ENCODE measurements around the gene FAM114A1.

Gene FAM114A1

DNA sequence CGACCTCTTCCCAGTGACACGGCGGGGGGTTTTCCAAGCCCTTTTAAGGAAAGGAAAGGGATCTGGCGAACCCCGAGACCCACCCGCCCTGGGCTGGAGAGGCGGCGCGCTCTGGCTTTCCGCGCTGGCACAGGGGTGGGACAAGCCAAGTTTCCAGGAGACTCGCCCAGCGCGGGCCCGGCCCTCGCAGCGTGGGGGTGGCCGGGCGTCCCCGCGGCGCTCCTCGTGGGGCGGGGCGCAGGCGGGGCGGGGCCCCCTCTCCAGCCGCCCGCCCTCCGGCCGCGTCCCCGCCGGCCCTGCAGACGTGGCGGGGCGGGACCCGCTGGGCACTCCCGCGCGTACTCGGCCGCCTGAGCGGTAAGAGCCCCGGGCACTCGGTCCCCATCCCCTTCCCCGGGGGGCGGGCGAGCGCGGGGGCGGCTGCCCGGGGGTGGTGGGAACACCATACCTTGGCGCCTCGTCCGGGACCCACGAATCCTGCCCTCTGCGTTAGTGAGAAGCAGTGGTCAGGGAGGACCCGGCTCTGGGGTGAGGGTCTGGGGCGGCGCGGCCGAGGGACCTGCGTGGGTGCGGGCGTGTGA lies at the start of gene FAM114A1:
TSS of gene FAM114A1 (plus strand) at position 329 of the 581 bp plus-strand sequence. CDS start 10,273 bp downstream, outside the sequence.
- DNase-seq (ENCODE audit: low spot score), result peak; percentile 59

DNA sequence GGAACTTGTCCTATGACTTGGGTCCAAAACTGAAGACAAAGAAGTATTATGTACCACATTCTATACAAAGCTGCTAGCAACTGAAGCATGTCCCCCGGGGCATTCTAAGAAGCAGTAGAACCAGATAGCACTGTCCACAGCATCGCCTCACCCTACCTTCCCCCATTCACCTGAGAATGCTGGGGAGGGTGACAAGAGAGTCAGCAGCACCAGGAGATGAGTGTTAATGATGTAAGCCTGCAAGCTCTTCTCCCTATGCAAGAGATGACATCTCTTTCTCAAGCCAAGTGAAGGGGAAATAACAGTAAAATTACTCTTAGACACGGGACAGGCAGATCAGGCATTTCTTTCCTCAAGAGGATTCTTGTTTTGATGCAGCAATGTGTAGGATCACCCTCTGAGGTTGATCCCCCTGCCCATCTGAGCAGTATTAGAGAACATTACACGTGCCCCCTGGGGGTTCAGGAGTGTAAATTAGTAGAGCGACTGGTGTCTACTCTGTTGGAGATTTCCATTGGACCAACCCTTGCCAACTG lies 49.1 kb upstream of the FAM114A1 start:
- DNase-seq (ENCODE audit: low spot score), result no peak

DNA sequence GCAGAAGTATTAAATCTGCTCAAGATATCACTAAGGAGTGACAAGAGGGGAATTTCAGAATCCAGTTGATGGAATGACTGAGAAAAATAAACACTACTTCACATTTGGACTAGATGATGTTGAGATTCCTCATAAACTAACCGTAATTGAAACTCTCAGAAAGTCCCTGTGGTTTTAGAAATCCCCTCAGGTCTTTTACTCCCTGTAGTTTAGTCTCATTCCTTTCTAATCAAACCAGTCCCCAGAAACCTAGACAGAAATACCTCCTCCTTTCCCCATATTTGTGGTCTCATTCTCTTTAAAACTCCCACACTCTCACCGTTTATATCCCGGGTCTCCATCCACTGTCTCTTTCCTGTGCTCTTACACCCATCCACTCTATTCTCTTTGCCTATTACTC lies 48.0 kb upstream of the FAM114A1 start:
- no peak for DNase-seq (ENCODE audit: low spot score)

DNA sequence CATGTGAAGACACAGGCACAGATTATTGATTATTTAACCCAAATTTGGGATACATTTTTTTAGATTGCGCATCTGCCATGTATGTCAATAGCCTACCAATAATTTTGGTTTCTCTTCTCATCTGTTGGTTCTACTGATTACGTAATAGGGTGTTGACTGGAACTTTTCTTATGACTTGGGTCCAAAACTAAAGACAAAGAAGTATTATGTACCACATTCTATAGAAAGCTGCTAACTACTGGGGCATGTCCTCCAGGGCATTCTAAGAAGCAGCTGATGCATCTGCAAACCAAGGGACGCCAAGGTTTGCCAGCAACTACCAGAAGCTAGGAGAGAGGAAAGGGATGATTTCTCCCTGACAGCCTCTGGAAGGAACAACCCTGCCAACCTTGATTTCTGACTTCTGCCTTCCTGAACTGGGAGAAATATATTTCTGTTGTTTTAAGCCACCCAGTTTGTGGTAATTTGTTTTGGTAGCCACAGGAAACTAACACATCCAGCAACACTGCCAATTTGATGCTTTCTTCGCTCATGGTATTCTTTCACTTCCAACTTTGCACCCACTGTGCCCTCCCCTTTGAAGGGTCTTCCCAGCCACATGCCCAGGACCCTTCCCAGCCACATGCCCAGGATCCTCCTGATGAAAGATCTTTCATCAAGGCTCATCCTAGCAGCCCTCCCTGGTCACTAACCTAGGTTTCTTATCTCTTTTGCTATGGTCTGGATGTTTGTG lies 47.1 kb upstream of the FAM114A1 start:
- DNase-seq (ENCODE audit: low spot score), result no peak

DNA sequence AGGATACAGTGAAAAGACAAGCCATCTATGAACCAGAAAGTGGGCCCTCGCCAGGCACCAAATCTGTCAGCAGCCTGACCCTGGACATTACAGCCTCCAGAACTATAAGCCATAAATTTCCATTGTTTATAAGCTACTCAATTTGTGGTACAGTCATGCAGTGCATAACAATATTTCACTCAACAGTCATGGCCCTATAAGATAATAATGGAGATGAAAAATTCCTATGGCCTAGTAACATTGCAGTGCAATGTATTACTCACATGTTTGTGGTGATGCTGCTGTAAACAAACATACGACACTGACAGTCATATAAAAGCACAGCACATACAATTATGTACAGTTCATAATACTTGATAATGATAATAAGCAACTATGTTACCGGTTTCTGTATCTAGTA lies 45.9 kb upstream of the FAM114A1 start:
- DNase-seq (ENCODE audit: low spot score), result no peak

DNA sequence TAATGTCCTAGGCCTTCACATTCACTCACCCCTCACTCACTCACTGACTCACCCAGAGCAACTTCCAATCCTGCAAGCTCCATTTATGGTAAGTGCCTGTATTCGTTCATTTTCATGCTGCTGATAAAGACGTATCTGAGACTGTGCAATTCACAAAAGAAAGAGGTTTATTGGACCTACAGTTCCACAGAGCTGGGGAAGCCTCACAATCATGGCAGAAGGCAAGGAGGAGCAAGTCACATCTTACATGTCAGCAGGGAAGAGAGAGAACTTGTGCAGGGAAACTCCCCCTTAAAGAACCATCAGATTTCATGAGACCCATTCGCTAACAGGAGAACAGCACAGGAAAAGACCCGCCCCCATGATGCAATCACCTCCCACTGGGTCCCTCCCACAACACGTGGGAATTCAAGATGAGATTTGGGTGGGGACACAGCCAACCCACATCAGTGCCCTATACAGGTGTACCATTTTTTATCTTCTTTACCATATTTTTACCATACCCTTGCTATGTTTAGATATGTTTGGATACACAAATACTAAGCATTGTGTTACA lies 44.8 kb upstream of the FAM114A1 start:
- no peak for DNase-seq (ENCODE audit: low spot score)

DNA sequence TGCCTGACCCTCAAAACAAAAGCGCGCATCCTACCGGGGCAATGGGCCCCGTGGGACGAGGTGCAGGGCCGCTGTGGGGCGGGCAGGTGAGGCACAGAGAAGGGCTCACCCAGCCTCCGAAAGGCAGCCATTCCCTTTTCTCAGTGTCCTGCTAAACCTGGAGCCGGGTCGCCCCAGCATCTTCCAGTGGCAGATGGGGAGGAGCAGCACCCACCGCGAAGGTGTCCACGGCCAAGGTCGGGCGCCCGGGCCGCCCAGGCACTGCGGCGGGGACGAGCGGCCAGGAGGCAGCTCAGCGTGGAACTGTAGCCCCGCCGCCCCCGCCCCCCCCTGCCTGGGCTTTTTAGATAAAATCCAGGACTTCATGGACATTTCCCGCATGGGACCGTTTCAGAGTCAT lies 43.8 kb upstream of the FAM114A1 start:
- no peak for DNase-seq (ENCODE audit: low spot score)

DNA sequence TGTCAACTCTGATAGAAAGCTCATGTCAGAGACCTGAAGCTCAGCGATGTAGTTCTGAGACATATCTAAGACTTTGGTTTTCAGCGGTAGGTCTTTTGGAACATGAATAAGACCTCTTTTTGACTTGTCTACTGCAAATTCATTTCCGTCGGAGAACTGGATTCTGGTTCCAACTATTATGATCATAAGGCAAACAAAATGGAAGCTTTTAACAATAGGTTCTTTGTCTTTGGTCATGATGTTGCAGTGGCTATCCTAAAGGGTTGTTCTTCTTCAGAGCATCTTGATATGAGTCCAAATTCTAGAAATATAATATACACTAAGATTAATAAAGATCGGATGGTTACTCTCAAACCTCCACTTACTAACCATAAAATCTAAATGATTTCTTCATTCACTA lies 38.4 kb upstream of the FAM114A1 start:
- no peak for DNase-seq (ENCODE audit: low spot score)

DNA sequence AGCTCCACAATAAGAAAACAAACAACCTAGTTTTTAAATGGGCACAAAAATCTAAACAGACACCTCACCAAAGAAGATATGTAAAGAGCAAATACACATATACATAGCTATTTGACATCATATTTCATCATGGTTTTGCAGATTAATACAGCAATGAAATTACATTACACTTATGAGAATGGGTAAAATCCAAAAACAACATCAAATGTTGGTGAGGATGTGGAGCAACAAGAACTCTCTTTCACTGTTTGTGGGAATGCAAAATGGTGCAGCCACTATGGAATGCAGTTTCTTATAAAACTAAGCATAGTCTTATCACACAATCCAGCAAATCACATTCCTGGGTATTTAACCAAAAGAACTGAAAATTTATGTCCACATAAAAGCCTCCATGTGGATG lies 36.0 kb upstream of the FAM114A1 start:
- DNase-seq (ENCODE audit: low spot score), result no peak

DNA sequence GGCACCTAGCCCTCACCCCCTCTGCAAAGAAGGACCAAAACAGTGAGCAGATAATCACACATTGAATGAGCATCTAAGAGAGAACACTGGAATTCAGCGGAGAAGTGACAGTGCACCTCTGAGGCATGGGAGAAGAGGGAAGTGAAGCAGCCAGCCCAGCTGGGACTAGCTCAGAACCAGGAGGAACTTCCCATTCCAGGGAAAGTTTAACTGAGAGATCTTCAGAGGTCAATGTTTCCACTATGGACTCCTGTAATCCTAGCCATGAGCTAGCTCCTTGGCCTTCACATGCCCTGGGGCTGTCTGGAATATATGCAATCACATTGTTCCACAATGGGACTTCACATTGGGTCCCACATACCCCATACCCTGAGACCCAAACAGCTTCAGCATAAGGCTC lies 35.4 kb upstream of the FAM114A1 start:
- DNase-seq (ENCODE audit: low spot score), result no peak

DNA sequence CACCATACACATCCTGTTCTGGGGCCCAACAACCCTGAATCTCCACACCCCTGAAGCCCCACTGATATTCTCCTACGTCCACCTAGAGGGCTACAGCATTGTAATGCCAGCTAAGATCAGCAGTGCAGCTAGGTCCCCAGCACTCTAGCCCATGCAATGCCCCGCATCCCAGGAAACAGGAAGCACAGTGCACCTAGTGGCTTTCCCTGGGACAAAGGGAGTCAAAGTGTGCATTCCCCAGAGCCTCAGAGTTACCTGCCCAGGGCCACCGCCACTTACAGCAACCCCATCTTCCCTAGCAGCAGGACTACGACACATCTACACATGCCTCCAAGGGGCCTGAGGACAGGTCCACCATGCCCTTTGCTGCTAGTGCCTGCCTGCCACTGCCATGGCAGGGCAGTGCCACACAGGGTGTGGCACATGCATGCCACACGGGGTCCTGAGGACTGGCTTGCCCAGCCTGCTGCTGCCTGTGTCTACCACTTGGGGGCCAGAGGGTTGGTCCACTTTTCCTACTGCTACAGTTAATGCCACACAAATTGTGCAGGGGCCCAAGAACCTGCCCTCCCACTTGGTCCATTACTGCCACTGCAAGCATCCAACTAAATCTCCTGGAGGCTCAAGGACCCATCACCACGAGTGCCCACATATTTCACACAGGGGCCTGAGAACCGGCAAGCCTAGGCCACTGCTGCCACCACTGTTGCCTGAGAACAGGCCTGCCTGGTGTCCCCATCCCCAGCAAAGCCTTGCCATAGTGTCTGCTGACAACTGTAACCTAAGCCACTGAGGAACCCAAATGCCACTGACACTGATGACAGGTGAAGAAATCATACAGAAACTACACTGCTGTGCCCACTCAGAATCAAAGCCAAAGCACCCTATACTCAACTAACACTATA lies 34.7 kb upstream of the FAM114A1 start:
- DNase-seq (ENCODE audit: low spot score), result no peak

DNA sequence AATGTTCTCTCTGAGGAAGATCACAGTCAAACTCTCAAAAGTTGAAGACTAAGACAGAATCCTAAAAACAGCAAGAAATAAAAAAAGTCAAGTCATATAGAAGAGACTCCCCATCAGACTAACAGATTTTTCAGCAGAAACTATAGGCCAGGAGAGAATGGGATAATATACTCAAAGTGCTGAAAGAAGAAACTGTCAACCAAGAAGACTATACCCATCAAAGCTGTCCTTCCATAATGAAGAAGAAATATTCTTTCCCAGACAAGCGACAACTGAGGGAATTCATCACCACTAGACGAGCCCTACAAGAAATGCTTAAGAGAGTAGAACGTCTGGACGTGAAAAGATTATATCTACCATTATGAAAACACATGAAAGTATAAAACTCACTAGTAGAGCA lies 33.0 kb upstream of the FAM114A1 start:
- DNase-seq (ENCODE audit: low spot score), result no peak

DNA sequence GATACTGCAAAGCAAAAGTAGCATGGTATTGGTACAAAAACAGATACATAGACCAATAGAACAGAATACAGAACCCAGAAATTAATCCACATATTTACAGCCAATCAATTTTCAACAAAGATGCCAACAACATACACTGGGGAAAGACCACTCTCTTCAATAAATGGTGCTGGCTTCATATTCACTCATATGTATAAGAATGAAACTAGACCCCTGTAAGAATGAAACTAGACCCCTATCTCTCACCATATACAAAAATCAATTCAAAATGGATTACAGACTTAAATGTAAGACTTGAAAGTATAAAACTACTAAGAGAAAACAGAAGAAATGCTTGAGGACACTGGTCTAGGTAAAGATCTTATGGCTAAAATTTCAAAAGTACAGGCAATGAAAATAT lies 30.3 kb upstream of the FAM114A1 start:
- DNase-seq (ENCODE audit: low spot score), result no peak

DNA sequence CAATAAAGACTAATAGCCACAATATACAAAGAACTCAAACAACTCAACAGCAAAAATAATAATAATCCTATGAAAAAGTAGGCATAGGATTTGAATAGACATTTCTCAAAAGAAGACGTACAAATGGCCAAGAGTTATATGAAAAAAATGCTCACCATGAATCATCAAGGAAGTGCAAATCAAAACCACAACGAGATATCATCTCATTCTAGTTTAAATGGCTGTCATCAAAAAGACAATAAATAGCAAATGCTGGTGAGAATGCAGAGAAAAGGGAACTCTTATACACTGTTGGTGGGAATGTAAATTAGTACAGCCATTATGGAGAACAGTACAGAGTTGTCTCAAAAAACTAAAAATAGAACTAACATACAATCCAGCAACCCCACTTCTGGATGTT lies 29.8 kb upstream of the FAM114A1 start:
- DNase-seq (ENCODE audit: low spot score), result no peak

DNA sequence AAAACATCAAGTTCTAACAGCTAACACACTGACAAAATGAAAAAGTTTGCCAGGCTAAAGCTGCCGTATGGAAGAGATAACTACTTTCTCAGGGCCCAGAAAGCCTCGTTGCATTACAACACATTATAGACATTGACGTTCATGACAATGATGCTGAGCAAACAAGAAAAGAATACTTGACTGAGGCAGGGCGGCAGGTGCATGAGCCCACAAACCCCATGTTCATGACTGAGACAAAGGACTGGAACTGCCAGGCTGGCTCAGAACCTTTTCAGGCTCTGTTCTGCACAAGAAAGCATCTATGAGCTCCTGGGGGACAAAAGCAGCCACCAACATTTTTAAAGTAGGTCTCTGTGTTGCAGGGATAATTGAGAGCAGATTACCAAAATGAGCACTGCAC lies 24.6 kb upstream of the FAM114A1 start:
- no peak for DNase-seq (ENCODE audit: low spot score)

DNA sequence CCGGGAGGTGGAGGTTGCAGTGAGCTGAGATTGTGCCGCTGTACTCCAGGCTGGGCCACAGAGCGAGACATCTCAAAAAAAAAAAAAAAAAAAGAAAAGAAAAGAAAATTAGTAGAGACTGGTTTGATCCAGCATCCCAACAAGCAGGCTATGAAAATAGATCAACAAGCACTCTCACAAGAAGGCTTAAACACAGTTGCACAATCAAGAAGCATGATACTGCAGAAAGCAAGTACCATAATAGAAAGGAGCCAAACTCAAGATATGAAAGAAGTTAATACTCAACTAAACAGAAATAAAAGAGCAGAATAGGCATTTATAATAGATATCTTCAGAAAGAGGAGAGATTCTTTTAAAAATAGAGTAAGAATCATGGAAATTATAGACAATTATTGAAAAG lies 21.6 kb upstream of the FAM114A1 start:
- no peak for DNase-seq (ENCODE audit: low spot score)

DNA sequence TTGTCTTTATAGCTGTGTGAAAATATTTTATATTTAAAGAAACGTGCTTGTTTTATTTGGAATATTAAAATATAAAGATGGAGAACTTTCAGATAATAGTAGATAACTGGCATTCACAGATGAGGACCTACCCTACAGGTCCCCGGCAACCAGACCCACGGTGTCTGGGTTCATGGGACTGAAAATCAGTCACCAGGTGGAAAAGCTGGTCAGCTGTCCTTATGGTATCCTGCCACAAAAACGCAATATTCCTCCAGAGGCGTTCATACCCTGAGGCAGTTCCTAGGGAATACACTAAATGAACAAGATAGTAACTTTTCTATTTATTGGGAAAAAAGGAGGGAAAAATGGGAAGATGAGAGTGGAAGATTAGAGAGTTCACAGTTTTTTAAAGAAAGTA lies 12.1 kb upstream of the FAM114A1 start:
- no peak for DNase-seq (ENCODE audit: low spot score)

DNA sequence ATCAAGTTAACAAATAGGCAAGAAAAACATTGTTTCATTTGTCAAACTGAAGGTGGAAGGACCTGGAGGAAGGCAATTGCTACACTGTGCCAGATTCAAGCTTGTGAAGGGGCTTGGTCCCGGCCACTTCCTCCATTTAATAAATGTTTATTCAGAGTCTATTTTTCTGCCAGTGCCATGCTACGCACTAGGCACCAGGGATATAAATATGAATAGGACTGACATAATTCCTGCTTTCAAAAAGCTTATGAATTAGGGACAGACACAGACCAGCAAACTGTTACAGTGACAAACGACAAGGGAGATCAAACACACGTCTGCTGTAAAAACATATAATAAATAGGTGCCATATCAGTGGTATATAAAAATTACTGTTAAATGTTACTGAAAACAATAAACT lies 11.6 kb upstream of the FAM114A1 start:
- DNase-seq (ENCODE audit: low spot score), result no peak

DNA sequence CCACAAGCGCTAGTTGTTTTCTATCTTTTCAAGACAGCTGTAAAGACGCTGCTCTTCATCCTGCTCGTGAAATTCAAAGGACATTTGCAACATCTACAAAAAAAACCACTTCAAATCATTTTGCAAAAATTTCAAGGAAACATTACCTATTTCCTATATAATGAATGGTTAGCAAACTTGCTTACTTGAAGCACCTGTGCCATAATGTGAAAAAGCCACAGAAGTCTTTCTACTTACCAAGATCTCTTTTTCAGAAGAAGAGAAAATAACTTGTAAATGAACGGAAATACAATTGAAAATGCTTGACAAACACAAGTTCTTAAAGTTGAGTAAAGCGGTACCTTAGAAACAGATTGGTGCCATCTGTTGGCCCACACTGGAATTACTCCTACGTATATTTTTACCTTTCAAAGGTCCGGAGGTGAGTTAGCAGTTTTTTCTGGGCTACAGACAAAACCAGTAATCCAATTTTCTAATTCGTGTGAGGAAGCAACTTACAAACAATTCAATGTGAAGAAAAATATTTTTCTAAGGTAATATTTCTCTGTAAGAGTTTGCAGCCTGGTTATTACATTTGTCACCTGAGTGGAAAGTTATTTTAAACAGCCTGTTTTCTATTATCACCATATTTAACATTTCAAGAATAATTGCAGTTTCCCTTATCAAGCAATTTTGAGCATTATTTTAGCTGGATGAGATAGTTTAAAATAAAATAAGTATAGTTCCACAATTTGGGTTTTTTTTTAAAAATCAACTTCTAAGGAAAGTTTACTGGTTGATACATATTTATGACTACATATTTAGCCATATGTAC lies 10.9 kb upstream of the FAM114A1 start, which contains the start of gene TLR6:
TSS of gene TLR6 (minus strand) at position 294 of the 814 bp plus-strand sequence. CDS start 27,344 bp downstream, outside the sequence.
- peak; percentile 84 for DNase-seq (ENCODE audit: low spot score)

DNA sequence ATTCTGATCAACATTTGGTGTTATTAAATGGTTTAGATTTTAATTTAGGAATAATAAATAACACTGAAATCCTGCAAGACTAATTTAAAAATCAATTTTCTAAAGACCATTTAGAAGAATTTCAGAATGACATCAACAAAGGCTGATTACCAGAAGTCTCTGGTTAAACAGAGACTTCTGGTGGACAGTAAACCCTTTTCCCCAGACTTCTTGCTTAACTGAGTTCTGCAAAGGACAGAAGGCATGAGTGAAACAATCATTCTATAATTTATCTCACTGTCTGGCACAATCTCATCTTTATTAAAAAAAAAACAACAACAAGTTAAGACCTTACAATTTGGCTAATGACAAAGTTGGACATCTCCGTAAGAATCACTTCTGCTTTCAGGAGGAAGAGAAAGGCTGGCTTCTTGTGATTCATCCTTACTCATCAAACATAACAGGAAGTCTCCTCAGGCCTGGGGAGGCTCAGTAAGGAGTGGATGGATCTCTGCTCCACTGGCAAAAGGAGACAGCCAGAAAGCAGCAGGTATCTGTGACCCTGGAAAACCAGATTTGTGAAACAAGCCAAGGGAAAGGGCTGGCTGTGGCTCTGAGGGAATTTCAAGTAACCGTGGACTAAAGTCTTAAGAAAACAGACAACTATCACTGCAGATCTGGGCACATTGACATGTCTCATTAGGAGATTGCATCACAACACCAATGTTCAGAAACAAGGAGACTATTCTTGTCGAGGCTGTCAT lies 10.1 kb upstream of the FAM114A1 start:
- DNase-seq (ENCODE audit: low spot score), result no peak

DNA sequence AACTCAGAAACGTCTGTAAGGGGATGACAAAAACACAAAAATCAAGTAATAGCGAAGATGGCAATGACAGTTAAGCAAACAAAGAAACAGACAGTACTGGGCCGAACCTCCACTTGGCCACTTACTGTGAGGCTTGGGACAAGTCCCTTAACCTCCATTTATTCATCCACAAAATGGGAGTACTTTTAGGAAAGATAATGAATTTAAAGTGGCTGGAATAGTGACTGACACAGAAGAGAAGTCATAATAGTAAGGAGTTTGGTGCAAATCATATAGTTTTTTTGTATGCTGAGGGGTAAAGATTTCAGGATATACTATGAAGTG lies 9.5 kb upstream of the FAM114A1 start:
- DNase-seq (ENCODE audit: low spot score), result no peak

Measured in hematopoietic multipotent progenitor cell treated with erythropoietin and hydrocortisone succinate and interleukin-3 and kit ligand, for 15 days (in vitro differentiated cells).